Aorta (tissue), 5 donors: ENCODE measurements around the gene EME1. TPM values are rescaled to one million over a fixed set of nuclear protein-coding genes. Genes with fewer than 3 reads are reported as not detected.
"Not testable (repeated sequence)": the region's sequence is repeated elsewhere in the genome, so short reads cannot be mapped to it uniquely, and the experiment has no call there.

Experiments
- ATAC-seq: fragments of 200-7000 bp; cut with Tn5 transposase; one replicate; pipeline ENCODE4 v1.9.1; 2022; ENCODE audit warnings: moderate library complexity; ENCODE audit not compliant: low FRiP score
- DNase-seq, 2 donors: peaks; one replicate each; pipeline ENCODE4 v3.0.0-alpha.2; 2020
- H3K27ac ChIP-seq, 2 donors: one replicate each; pipeline ENCODE4 v1.5.1; 2013; ENCODE audit warnings: low read length in 2 of 2, mild to moderate bottlenecking in 2 of 2, moderate library complexity in 2 of 2, control low read depth in 1 of 2, inconsistent platforms in 1 of 2, low read depth in 1 of 2
- H3K27me3 ChIP-seq, 2 donors: one replicate each; pipeline ENCODE4 v1.6.1; 2013; ENCODE audit warnings: control low read depth in 1 of 2, low read length in 1 of 2, mild to moderate bottlenecking in 1 of 2, moderate library complexity in 1 of 2; ENCODE audit not compliant: insufficient read depth in 2 of 2, control insufficient read depth in 1 of 2
- H3K36me3 ChIP-seq, 2 donors: one replicate each; pipeline ENCODE4 v1.6.1; 2013; ENCODE audit warnings: control low read depth in 1 of 2, low read length in 1 of 2, mild to moderate bottlenecking in 1 of 2; ENCODE audit not compliant: insufficient read depth in 2 of 2, control insufficient read depth in 1 of 2
- H3K4me1 ChIP-seq, 2 donors: one replicate each; pipeline ENCODE4 v1.6.1; 2013; ENCODE audit warnings: low read length in 2 of 2, control low read depth in 1 of 2, mild to moderate bottlenecking in 1 of 2, moderate library complexity in 1 of 2; ENCODE audit not compliant: insufficient read depth in 2 of 2, control insufficient read depth in 1 of 2
- H3K4me3 ChIP-seq, 2 donors: one replicate each; pipeline ENCODE4 v1.5.1; 2013; ENCODE audit warnings: low read length in 2 of 2, control low read depth in 1 of 2, mild to moderate bottlenecking in 1 of 2
- H3K9me3 ChIP-seq: one replicate; pipeline ENCODE4 v1.6.1; 2013; ENCODE audit warnings: mild to moderate bottlenecking, low read length; ENCODE audit not compliant: control insufficient read depth
- WGBS, 2 donors: extraction: QIAGEN DNeasy Blood & Tissue Kit; methylation state at CpG; one replicate each; pipeline ENCODE4 v1.1.7; 2013; 5-methylcytosine and 5-hydroxymethylcytosine counted together
- intact Hi-C, 2 donors: fragments of 100-400 bp; cut with DNase I; formaldehyde crosslinking; loops; one replicate each; pipeline versions ENCODE4 v1.14.2 to v1.15.0; 2022
- polyA plus RNA-seq, 2 donors: library from polyadenylated mRNA; stranded (reverse); fragments of 200-250 nt; gene quantifications; one replicate each; pipeline ENCODE4 v1.2.3, GENCODE V29; 2013
- total RNA-seq, 2 donors: library from RNA; stranded (reverse); fragmentation: NEBNext Ultra II Directional; extraction: Animal tissue kit (Norgen Biotek cat#: 25700); gene quantifications; one replicate each; pipeline ENCODE4 v1.2.1, GENCODE V29; 2021
- donor health status: healthy with polysubstance abuse.
- donor health status: Bipolar disorder and iron deficiency.
- donor health status: DM: no; HTN: no; CAD: no.
- donor health status: DM: no; HTN: no; CAD: no.
- donor health status: DM: yes; HTN: yes; CAD: no.

The EME1 gene
- total and polyA plus RNA-seq, 4 donors = 0.49 to 2.0 TPM; not detected in 2

DNA sequence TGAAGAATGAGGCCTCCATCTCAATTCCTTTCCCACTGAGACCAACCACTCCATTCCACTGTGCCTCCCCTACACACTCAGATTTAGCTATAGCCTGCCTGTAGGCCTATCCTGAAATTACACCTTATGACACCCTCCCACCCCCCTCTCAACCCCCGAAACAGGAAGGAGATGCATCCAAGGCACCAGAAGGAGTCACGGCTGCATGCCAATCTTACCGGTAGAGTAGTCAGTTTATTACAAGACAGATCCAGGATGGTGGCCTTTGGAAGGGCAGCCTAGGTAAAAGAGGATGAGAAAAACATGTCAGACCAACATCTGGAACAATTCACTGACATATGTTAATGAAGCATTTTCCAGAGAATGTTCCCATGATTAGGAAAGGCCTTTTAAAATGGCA lies 21.7 kb downstream of the EME1 start:
- ATAC-seq = no peak
- Histone ChIP-seq H3K9me3 (no peaks in the 10 kb centered on the region), H3K4me1 (peaks cover 0 to 2% of the 10 kb centered on the region in 2 donors), H3K4me3 (no peak overlapping the region), H3K36me3 (peaks cover 4% of the 10 kb centered on the region in 2 donors), H3K27me3 (no peaks in the 10 kb centered on the region), H3K27ac (no peak overlapping the region)
- intact Hi-C loops = no loop called here
- 21 to 27% methylated on average over 3 of the region's 3 CpGs for WGBS, 2 donors
- no peak for DNase-seq

GRCh38 chr17:50396261-50397110 lies 23.5 kb downstream of the EME1 start:
- H3K36me3 ChIP-seq = peaks cover 2 to 4% of the 10 kb centered on the region in 2 donors
- ATAC-seq (peak; percentile 51), DNase-seq (peak; percentile 62 to 86)
- WGBS, 2 donors = 1 to 2% methylated on average over 30 of the region's 30 CpGs
- H3K27me3 ChIP-seq = no peaks in the 10 kb centered on the region
- H3K9me3 ChIP-seq = no peaks in the 10 kb centered on the region
- peak overlapping the region; percentile 31 to 79 for H3K4me3 ChIP-seq
- intact Hi-C loops = no loop called here
- no peak overlapping the region for H3K27ac ChIP-seq
- H3K4me1 ChIP-seq = peaks cover 0 to 2% of the 10 kb centered on the region in 2 donors

DNA sequence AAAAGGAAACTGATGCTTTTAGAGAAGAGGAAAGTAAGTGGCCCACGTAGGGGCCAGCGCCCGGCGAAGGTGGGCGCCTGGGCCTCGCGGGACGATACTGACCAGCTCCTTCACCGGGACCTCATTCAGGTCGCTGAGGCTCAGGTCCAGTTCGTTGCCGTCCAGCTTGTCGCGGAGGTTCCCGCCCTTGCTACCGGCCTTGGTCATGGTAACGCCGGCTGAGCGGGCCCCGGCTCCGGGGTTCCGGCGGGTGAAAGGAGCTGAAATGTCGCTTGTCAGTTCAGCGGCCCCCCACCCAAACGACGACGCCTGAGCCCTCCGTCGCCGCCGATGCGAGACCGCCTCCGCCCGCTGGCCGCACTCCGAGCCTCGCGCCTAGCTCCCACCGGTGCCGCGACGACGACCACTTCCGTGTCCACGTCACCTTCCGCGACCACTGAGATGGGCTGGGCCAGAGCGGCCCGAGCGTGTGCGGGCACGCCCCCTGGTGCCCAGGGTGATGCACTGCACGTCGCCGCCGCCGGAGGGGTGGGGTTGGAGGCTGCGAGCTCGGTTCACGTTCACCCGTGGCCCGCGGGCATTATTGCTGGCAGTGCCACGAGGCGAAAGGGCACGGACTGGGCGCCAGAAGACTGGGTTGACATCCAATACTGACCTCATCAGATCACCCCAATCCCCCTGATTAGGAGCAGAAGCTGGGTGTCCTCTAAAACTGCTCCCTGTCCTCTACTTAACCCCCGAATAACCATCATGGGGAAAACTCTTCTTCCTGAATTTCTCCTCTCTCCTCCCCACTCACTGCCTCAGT lies 24.3 kb downstream of the EME1 start, which contains the start of gene LRRC59:
LRRC59 (minus strand) TSS at position 413 of the 808 bp plus-strand sequence; CDS start at position 207, 206 bp downstream.
- WGBS, 2 donors = 1% methylated on average over 67 to 70 of the region's 70 CpGs
- intact Hi-C loops = no loop called here
- Histone ChIP-seq H3K27ac (peak within 1 kb of the TSS in 1 of 2 donors; percentile 0), H3K4me1 (peaks cover 0 to 2% of the 10 kb centered on the region in 2 donors), H3K36me3 (peaks cover 0 to 2% of the 10 kb centered on the region in 2 donors), H3K9me3 (no peaks in the 10 kb centered on the region), H3K4me3 (peak within 1 kb of the TSS; percentile 31 to 79), H3K27me3 (no peaks in the 10 kb centered on the region)
- peak; percentile 99 for ATAC-seq
- peak; percentile 93 to 98 for DNase-seq

DNA sequence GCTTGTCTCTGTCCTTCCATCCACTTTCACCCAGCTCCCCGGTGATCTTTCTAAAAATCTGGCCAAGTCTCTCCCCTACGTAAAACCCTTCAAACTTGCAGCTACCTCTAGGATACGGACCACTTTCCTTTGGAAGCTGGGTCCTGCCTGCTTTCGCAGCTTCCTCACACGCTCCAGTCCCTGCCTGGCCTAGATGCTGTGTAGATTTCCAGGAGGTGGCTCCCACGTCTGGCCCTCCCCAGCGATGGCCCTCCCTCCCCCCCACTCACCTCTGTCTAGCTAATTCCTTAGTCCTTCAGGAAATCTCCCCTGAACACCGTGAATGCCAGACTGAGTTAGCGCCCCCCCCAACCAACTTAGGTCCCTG lies 24.9 kb downstream of the EME1 start:
- H3K27ac ChIP-seq = no peak overlapping the region
- 46 to 60% methylated on average over 9 of the region's 9 CpGs for WGBS, 2 donors
- no peak for ATAC-seq
- no peaks in the 10 kb centered on the region for H3K27me3 ChIP-seq
- H3K4me1 ChIP-seq = peaks cover 0 to 2% of the 10 kb centered on the region in 2 donors
- no peak for DNase-seq
- intact Hi-C loops = no loop called here
- peaks cover 0 to 2% of the 10 kb centered on the region in 2 donors for H3K36me3 ChIP-seq
- H3K4me3 ChIP-seq = no peak overlapping the region
- no peaks in the 10 kb centered on the region for H3K9me3 ChIP-seq

- H3K4me3 ChIP-seq, H3K4me1 ChIP-seq, DNase-seq, H3K27ac ChIP-seq, H3K36me3 ChIP-seq, H3K27me3 ChIP-seq, H3K9me3 ChIP-seq, intact Hi-C loops, ATAC-seq: not testable (repeated sequence)
- WGBS, 2 donors = 97 to 99% methylated on average over 3 of the region's 3 CpGs
These were observed 25.6 kb downstream of the EME1 start for GRCh38 chr17:50398672-50399071.

GRCh38 chr17:50399591-50399990 lies 26.6 kb downstream of the EME1 start:
- H3K27me3 ChIP-seq, H3K4me1 ChIP-seq, H3K4me3 ChIP-seq, H3K27ac ChIP-seq, intact Hi-C loops, DNase-seq, H3K36me3 ChIP-seq, ATAC-seq, H3K9me3 ChIP-seq: not testable (repeated sequence)
- 94 to 95% methylated on average over 8 of the region's 8 CpGs for WGBS, 2 donors

DNA sequence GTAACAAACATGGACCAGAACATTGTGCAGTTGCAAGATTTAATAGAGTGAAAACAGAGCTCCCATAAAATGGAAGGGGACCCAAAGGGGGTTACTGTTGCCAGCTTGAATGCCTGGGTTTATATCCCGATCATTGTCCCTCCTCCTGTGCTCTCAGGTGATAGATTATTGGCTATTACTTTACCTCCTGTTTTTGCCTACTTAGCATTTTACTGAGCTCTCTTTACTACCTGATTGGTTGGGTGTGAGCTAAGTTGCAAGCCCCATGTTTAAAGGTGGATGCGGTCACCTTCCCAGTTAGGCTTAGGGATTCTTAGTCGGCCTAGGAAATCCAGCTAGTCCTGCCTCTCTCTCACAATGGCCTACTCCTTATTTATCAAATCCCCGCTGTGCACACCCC lies 32.3 kb downstream of the EME1 start:
- intact Hi-C loops, ATAC-seq, H3K27me3 ChIP-seq, H3K27ac ChIP-seq, H3K9me3 ChIP-seq, H3K36me3 ChIP-seq, H3K4me3 ChIP-seq, H3K4me1 ChIP-seq, DNase-seq: not testable (repeated sequence)
- 77 to 85% methylated on average over 4 of the region's 4 CpGs for WGBS, 2 donors

DNA sequence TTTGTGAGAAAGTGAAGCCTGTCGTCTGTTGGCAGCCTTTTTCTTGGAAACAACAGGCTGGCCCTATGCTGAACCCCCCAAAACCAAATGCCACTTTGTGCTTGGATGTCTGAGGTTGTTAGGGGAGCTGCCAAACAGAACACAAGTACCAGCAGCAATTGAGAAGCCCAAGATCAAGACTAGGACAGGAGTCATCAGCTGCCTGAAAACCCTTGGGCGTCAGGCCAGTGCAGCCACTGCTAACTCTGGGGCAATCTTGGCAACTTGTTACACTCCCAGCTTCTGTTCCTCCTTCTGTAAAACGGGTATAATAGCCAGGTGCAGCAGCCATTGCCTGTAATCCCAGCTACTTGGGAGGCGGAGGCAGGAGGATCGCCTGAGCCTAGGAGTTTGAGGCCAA lies 33.5 kb downstream of the EME1 start:
- Histone ChIP-seq H3K27me3 (no peaks in the 10 kb centered on the region), H3K4me3 (no peak overlapping the region), H3K9me3 (no peaks in the 10 kb centered on the region), H3K36me3 (no peaks in the 10 kb centered on the region), H3K4me1 (no peaks in the 10 kb centered on the region), H3K27ac (no peak overlapping the region)
- intact Hi-C loops = no loop called here
- no peak for ATAC-seq
- 71 to 72% methylated on average over 5 of the region's 5 CpGs for WGBS, 2 donors
- DNase-seq = no peak
